Osteoblast (primary cell): Measurements from ENCODE around the gene CXXC4. TPM values are rescaled to one million over a fixed set of nuclear protein-coding genes. Genes with fewer than 3 reads are reported as not detected.

Experiments used
- DNase-seq: peaks from one replicate; pipeline ENCODE4 v3.0.0; 2011; ENCODE audit warnings: low spot score, mixed read lengths; ENCODE audit not compliant: insufficient read length; ENCODE audit errors: missing footprints
- H2AFZ ChIP-seq: 2 replicates; pipeline ENCODE4 v1.6.0; 2011; ENCODE audit warnings: mild to moderate bottlenecking, low read length
- H3K27ac ChIP-seq: 2 replicates; pipeline ENCODE4 v1.5.1; 2011; ENCODE audit warnings: mild to moderate bottlenecking, low read depth, low read length, moderate library complexity
- H3K27me3 ChIP-seq: 2 replicates; pipeline ENCODE4 v1.6.0; 2012; ENCODE audit warnings: mild to moderate bottlenecking, control low read depth, inconsistent platforms, low read length, moderate library complexity; ENCODE audit not compliant: insufficient read depth
- H3K36me3 ChIP-seq: 2 replicates; pipeline ENCODE4 v1.5.1; 2011; ENCODE audit warnings: mild to moderate bottlenecking, low read length, control low read depth, moderate library complexity; ENCODE audit not compliant: insufficient read depth
- H3K4me1 ChIP-seq: 2 replicates; pipeline ENCODE4 v1.5.1; 2011; ENCODE audit warnings: mild to moderate bottlenecking, low read length, control low read depth, moderate library complexity; ENCODE audit not compliant: insufficient read depth
- H3K4me2 ChIP-seq: 2 replicates; pipeline ENCODE4 v1.6.0; 2011; ENCODE audit warnings: mild to moderate bottlenecking, low read length; ENCODE audit not compliant: insufficient read depth
- H3K4me3 ChIP-seq: fragments of 200-600 bp; sonication (generic); 3 replicates; pipeline ENCODE4 v1.5.1; 2012; ENCODE audit warnings: mild to moderate bottlenecking, low read length, inconsistent platforms; ENCODE audit not compliant: insufficient read depth
- H3K79me2 ChIP-seq: 2 replicates; pipeline ENCODE4 v1.6.0; 2012; ENCODE audit warnings: mild to moderate bottlenecking, low read length, control low read depth, inconsistent platforms; ENCODE audit not compliant: insufficient read depth
- H3K9me3 ChIP-seq: 2 replicates; pipeline ENCODE4 v1.5.1; 2011; ENCODE audit warnings: low read depth, low read length, control low read depth
- H4K20me1 ChIP-seq: 2 replicates; pipeline ENCODE4 v1.6.0; 2012; ENCODE audit warnings: mild to moderate bottlenecking, low read length, control low read depth; ENCODE audit not compliant: insufficient read depth
- total RNA-seq: library from RNA; depleted of rRNA; stranded (reverse); fragments of >200 nt; gene quantifications from 2 replicates; pipeline ENCODE4 v1.2.3, GENCODE V29; 2012
- TF ChIP-seq, protein P1 (sequence below): IDR thresholded peaks from 2 replicates; pipeline ENCODE4 v1.5.1; 2011; ENCODE audit warnings: mild to moderate bottlenecking, low read depth, low read length, moderate library complexity; ENCODE audit errors: extremely low read depth

CXXC4 gene
- total RNA-seq, 1 donor = not detected

DNA sequence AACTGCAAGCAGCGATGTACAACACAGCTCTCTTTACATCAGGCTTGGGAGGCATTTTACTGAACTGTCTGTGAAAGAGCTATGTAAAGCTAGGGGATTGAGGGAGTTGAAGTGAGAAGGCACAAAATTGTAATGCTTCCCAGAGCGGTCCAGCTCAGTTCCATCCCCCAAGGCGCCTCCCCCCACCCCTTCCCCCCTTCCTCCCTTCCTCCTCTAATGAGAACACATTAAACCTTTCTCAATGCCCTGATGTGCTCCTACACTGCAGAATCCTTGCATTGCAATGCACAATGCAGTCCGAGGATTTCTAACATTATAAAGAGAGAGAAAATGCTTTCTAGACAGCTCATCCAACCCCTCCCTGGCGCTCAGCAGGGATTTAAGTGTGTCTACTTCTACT is 73.9 kb downstream of the CXXC4 start:
- DNase-seq = no peak
- no peak overlapping the region for H3K27ac ChIP-seq
- H3K4me2 ChIP-seq = no peak overlapping the region
- H2AFZ ChIP-seq = no peak overlapping the region
- H4K20me1 ChIP-seq = no peaks in the 10 kb centered on the region
- H3K9me3 ChIP-seq = peaks cover 2% of the 10 kb centered on the region
- H3K27me3 ChIP-seq = no peaks in the 10 kb centered on the region
- no peaks in the 10 kb centered on the region for H3K36me3 ChIP-seq
- no peaks in the 10 kb centered on the region for H3K79me2 ChIP-seq
- H3K4me3 ChIP-seq = no peak overlapping the region
- H3K4me1 ChIP-seq = no peaks in the 10 kb centered on the region
- TF ChIP-seq, protein P1, sequence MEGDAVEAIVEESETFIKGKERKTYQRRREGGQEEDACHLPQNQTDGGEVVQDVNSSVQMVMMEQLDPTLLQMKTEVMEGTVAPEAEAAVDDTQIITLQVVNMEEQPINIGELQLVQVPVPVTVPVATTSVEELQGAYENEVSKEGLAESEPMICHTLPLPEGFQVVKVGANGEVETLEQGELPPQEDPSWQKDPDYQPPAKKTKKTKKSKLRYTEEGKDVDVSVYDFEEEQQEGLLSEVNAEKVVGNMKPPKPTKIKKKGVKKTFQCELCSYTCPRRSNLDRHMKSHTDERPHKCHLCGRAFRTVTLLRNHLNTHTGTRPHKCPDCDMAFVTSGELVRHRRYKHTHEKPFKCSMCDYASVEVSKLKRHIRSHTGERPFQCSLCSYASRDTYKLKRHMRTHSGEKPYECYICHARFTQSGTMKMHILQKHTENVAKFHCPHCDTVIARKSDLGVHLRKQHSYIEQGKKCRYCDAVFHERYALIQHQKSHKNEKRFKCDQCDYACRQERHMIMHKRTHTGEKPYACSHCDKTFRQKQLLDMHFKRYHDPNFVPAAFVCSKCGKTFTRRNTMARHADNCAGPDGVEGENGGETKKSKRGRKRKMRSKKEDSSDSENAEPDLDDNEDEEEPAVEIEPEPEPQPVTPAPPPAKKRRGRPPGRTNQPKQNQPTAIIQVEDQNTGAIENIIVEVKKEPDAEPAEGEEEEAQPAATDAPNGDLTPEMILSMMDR = no peak
